ENCODE data around the gene SSC4D. TPM values are rescaled to one million over a fixed set of nuclear protein-coding genes. Genes with fewer than 3 reads are reported as not detected.
A peak's percentile ranks its signal among the peaks of the same experiment; 100 is the strongest.

SSC4D gene
- total and polyA plus RNA-seq, 9 of the 15 experiments (the other 6 are each of a cell fraction or from before 2014, with no cell fraction given), result 0.06 to 1.1 (median 0.85) TPM; not detected in 1

GRCh38 chr7:76383089-76383944 lies 26.2 kb downstream of the SSC4D start (continued):
- TF ChIP-seq YY1 (IDR thresholded peaks at IDR 0.05; ENCODE audit: borderline replicate concordance in 1 of 3, control insufficient read depth in 1 of 3, extremely low read depth in 1 of 3, insufficient read depth in 3 of 3, insufficient read length in 1 of 3, insufficient replicate concordance in 2 of 3, low read depth in 1 of 3, low read length in 2 of 3), result peak in 1 of 3 experiments; percentile 22
- no peak for TF ChIP-seq ZNF41 (CRISPR knock-in tag; conservative IDR thresholded peaks at IDR 0.05)
- TF ChIP-seq, protein P1, sequence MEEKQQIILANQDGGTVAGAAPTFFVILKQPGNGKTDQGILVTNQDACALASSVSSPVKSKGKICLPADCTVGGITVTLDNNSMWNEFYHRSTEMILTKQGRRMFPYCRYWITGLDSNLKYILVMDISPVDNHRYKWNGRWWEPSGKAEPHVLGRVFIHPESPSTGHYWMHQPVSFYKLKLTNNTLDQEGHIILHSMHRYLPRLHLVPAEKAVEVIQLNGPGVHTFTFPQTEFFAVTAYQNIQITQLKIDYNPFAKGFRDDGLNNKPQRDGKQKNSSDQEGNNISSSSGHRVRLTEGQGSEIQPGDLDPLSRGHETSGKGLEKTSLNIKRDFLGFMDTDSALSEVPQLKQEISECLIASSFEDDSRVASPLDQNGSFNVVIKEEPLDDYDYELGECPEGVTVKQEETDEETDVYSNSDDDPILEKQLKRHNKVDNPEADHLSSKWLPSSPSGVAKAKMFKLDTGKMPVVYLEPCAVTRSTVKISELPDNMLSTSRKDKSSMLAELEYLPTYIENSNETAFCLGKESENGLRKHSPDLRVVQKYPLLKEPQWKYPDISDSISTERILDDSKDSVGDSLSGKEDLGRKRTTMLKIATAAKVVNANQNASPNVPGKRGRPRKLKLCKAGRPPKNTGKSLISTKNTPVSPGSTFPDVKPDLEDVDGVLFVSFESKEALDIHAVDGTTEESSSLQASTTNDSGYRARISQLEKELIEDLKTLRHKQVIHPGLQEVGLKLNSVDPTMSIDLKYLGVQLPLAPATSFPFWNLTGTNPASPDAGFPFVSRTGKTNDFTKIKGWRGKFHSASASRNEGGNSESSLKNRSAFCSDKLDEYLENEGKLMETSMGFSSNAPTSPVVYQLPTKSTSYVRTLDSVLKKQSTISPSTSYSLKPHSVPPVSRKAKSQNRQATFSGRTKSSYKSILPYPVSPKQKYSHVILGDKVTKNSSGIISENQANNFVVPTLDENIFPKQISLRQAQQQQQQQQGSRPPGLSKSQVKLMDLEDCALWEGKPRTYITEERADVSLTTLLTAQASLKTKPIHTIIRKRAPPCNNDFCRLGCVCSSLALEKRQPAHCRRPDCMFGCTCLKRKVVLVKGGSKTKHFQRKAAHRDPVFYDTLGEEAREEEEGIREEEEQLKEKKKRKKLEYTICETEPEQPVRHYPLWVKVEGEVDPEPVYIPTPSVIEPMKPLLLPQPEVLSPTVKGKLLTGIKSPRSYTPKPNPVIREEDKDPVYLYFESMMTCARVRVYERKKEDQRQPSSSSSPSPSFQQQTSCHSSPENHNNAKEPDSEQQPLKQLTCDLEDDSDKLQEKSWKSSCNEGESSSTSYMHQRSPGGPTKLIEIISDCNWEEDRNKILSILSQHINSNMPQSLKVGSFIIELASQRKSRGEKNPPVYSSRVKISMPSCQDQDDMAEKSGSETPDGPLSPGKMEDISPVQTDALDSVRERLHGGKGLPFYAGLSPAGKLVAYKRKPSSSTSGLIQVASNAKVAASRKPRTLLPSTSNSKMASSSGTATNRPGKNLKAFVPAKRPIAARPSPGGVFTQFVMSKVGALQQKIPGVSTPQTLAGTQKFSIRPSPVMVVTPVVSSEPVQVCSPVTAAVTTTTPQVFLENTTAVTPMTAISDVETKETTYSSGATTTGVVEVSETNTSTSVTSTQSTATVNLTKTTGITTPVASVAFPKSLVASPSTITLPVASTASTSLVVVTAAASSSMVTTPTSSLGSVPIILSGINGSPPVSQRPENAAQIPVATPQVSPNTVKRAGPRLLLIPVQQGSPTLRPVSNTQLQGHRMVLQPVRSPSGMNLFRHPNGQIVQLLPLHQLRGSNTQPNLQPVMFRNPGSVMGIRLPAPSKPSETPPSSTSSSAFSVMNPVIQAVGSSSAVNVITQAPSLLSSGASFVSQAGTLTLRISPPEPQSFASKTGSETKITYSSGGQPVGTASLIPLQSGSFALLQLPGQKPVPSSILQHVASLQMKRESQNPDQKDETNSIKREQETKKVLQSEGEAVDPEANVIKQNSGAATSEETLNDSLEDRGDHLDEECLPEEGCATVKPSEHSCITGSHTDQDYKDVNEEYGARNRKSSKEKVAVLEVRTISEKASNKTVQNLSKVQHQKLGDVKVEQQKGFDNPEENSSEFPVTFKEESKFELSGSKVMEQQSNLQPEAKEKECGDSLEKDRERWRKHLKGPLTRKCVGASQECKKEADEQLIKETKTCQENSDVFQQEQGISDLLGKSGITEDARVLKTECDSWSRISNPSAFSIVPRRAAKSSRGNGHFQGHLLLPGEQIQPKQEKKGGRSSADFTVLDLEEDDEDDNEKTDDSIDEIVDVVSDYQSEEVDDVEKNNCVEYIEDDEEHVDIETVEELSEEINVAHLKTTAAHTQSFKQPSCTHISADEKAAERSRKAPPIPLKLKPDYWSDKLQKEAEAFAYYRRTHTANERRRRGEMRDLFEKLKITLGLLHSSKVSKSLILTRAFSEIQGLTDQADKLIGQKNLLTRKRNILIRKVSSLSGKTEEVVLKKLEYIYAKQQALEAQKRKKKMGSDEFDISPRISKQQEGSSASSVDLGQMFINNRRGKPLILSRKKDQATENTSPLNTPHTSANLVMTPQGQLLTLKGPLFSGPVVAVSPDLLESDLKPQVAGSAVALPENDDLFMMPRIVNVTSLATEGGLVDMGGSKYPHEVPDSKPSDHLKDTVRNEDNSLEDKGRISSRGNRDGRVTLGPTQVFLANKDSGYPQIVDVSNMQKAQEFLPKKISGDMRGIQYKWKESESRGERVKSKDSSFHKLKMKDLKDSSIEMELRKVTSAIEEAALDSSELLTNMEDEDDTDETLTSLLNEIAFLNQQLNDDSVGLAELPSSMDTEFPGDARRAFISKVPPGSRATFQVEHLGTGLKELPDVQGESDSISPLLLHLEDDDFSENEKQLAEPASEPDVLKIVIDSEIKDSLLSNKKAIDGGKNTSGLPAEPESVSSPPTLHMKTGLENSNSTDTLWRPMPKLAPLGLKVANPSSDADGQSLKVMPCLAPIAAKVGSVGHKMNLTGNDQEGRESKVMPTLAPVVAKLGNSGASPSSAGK (IDR thresholded peaks at IDR 0.05), result peak; percentile 73
- no peak for TF ChIP-seq ZBTB7A (IDR thresholded peaks at IDR 0.05; ENCODE audit: borderline replicate concordance, control insufficient read depth, low read depth, low read length)
- TF ChIP-seq KDM4B (IDR thresholded peaks at IDR 0.05; ENCODE audit: borderline replicate concordance in 2 of 2, low read depth in 1 of 2), result no peak
- no peak for TF ChIP-seq DPF2 (IDR thresholded peaks at IDR 0.05)
- no peak for TF ChIP-seq ZNF282 (CRISPR knock-in tag; IDR thresholded peaks at IDR 0.05)
- no peak for TF ChIP-seq SAFB (IDR thresholded peaks at IDR 0.05; ENCODE audit: borderline replicate concordance, low read depth, low read length)
- TF ChIP-seq FOXJ3 (CRISPR knock-in tag; IDR thresholded peaks at IDR 0.05), result no peak
- no peak for TF ChIP-seq RAD51 (IDR thresholded peaks at IDR 0.05; ENCODE audit: borderline replicate concordance, low read depth)
- no peak for TF ChIP-seq TFAM (CRISPR knock-in tag; conservative IDR thresholded peaks at IDR 0.05)
- TF ChIP-seq MTA1 (IDR thresholded peaks at IDR 0.05; ENCODE audit: borderline replicate concordance), result no peak
- no peak for TF ChIP-seq ETV5 (CRISPR knock-in tag; IDR thresholded peaks at IDR 0.05; ENCODE audit: low read depth)
- TF ChIP-seq ZBTB26 (CRISPR knock-in tag; IDR thresholded peaks at IDR 0.05), result 0 out of 2 replicates have a peak, but pooled peaks have one; percentile 30

Measured in K562 (cell line).